Stimulated activated naive B cell treated with anti-CD40 and anti-IgM and Interleukin-4, amounts not matched to agents 10 μg/mL and 1 μg/mL and 100 μg/mL, for 72 hours (primary cell): Measurements from ENCODE around the gene RIPPLY3.
"Not testable (repeated sequence)": the region's sequence is repeated elsewhere in the genome, so short reads cannot be mapped to it uniquely, and the experiment has no call there.

ENCODE experiments used
- ATAC-seq, 2 donors: fragments of 150-1000 bp; cut with Tn5 transposase; replicated peaks; 2 replicates each; pipeline ENCODE4 v1.10.0; 2021; ENCODE audit warnings: moderate library complexity in 1 of 2
- DNase-seq: peaks from one replicate; pipeline ENCODE4 v3.0.0; 2021
- H3K27ac Mint-ChIP-seq: one replicate; pipeline ENCODE4 v1.8.0; 2022; ENCODE audit warnings: mild to moderate bottlenecking, mixed read lengths
- H3K27me3 Mint-ChIP-seq, 2 donors: one replicate each; pipeline ENCODE4 v1.8.0; 2022; ENCODE audit warnings: mixed read lengths in 2 of 2
- H3K36me3 Mint-ChIP-seq, 2 donors: one replicate each; pipeline ENCODE4 v1.8.0; 2022; ENCODE audit warnings: mixed read lengths in 2 of 2, mild to moderate bottlenecking in 1 of 2
- H3K4me1 Mint-ChIP-seq, 2 donors: one replicate each; pipeline ENCODE4 v1.8.0; 2022; ENCODE audit warnings: mixed read lengths in 2 of 2, mild to moderate bottlenecking in 1 of 2
- H3K4me3 Mint-ChIP-seq, 2 donors: one replicate each; pipeline ENCODE4 v1.8.0; 2022; ENCODE audit warnings: mild to moderate bottlenecking in 2 of 2, mixed read lengths in 2 of 2, moderate library complexity in 1 of 2
- H3K9me3 Mint-ChIP-seq, 2 donors: one replicate each; pipeline ENCODE4 v1.8.0; 2022; ENCODE audit warnings: mixed read lengths in 2 of 2, mild to moderate bottlenecking in 1 of 2

Gene RIPPLY3

DNA sequence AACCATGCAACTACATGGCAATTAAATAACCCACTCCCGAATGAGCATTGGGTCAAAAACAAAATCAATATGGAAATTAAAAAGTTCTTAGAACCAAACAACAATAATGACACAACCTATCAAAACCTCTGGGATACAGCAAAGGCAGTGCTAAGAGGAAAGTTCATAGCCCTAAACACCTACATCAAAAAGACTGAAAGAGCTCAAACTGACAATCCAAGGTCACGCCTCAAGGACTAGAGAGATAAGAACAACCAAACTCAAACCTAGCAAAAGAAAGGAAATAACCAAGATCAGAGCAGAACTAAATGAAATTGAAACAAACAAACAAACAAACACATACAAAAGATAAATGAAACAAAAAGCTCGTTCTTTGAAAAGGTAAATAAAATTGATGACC, 43.2 kb downstream of the RIPPLY3 start:
- H3K4me3 Mint-ChIP-seq, H3K27ac Mint-ChIP-seq, H3K36me3 Mint-ChIP-seq, H3K9me3 Mint-ChIP-seq, ATAC-seq, DNase-seq, H3K4me1 Mint-ChIP-seq: not testable (repeated sequence)
- peaks cover 8 to 22% of the 10 kb centered on the region in 2 donors for H3K27me3 Mint-ChIP-seq

DNA sequence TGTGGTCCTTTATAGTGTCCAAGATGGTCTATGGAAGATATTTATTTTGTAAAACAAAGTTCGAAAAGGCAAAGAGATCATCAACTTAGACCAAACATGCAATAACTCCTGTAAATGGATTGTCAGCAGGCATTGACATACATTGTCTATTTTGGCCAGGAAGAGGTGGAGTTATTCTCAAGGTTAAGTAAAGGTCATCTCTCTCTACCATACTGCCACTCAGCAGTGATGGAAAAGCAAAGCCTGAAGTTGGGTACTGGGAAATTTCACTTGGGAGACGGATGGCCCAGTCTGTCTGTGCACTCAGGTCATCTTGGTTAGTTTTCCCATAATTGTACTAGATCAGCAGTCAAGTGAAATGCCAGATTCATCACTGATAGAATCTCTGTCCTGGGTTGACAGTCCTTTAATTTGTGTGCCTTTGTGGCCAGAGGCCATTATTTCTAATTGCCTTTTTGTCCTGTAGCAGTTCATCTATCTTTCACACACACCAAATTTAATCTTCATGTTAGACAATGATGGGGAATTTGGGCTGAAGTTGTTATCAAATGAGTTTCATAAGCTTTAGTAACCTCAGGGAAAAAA, 48.9 kb downstream of the RIPPLY3 start:
- no peak overlapping the region for H3K4me3 Mint-ChIP-seq
- H3K4me1 Mint-ChIP-seq = peaks cover 0 to 3% of the 10 kb centered on the region in 2 donors
- no peak for ATAC-seq
- peaks cover 5% of the 10 kb centered on the region in 2 donors for H3K9me3 Mint-ChIP-seq
- DNase-seq = no peak
- H3K36me3 Mint-ChIP-seq = peaks cover 0 to 4% of the 10 kb centered on the region in 2 donors
- no peaks in the 10 kb centered on the region for H3K27me3 Mint-ChIP-seq
- H3K27ac Mint-ChIP-seq = no peak overlapping the region

DNA sequence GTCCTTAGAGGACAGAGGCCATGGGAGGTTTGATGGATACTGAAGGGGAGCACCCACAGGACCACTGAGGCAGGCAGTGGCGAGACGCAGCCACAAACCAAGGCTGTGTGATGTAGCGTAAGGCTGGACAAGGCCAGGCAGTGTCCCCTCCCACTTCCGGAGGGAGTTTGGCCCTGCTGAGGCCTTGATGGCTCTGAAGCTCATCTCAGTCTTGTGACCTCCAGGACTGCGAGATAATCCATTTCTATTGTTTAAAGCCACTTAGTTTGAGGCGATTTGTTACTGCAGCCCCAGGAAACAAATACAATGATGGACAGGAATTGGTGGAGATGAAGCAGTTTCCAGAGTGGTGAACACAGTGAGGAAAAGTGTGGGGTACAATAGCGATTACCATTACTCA, 51.1 kb downstream of the RIPPLY3 start:
- Mint-ChIP-seq H3K9me3 (peaks cover 5% of the 10 kb centered on the region in 2 donors), H3K27me3 (no peaks in the 10 kb centered on the region), H3K4me3 (no peak overlapping the region), H3K36me3 (peaks cover 0 to 4% of the 10 kb centered on the region in 2 donors), H3K4me1 (peaks cover 0 to 3% of the 10 kb centered on the region in 2 donors), H3K27ac (no peak overlapping the region)
- ATAC-seq = no peak
- no peak for DNase-seq

DNA sequence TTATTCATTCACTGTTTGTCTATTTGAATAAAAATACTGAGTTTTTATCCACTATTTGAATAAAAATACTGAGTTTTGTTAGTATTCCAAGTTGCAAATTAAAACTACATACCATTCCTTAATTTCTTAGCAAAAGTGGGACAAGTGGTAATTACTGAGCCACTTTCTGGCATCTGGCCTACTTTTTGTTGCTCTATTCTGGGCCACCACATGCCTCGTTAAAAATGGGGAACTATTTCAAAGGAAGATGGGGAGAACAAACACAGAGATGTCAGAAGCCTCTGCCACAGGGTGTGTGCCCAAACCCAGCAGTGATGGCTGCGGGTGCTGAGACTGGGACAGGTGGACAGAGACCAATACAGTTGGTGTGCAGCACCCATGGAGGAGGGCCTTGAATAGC, 51.8 kb downstream of the RIPPLY3 start:
- DNase-seq (no peak), ATAC-seq (no peak)
- H3K4me1 Mint-ChIP-seq = peaks cover 0 to 3% of the 10 kb centered on the region in 2 donors
- H3K27ac Mint-ChIP-seq = no peak overlapping the region
- peaks cover 0 to 4% of the 10 kb centered on the region in 2 donors for H3K36me3 Mint-ChIP-seq
- peaks cover 5% of the 10 kb centered on the region in 2 donors for H3K9me3 Mint-ChIP-seq
- H3K4me3 Mint-ChIP-seq = no peak overlapping the region
- no peaks in the 10 kb centered on the region for H3K27me3 Mint-ChIP-seq

DNA sequence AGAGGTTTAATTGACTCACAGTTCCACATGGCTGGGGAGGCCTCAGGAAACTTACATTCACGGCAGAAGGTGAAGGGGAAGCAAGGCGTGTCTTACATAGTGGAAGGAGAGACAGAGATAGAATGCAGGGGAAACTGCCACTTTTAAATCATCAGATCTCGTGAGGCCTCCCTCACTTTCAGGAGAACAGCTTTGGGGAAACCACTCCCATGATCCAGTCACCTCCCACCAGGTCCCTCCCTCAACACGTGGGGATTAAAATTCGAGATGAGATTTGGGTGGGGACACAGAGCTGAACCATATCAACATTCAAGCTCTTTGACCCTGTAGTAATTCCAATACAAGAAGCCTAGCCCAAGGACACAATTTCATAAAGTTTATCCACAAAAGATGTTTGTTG, 52.7 kb downstream of the RIPPLY3 start:
- Mint-ChIP-seq H3K9me3 (peaks cover 5% of the 10 kb centered on the region in 2 donors), H3K27ac (no peak overlapping the region), H3K36me3 (peaks cover 0 to 4% of the 10 kb centered on the region in 2 donors), H3K4me3 (no peak overlapping the region), H3K27me3 (no peaks in the 10 kb centered on the region), H3K4me1 (peaks cover 0 to 3% of the 10 kb centered on the region in 2 donors)
- ATAC-seq (no peak), DNase-seq (no peak)

DNA sequence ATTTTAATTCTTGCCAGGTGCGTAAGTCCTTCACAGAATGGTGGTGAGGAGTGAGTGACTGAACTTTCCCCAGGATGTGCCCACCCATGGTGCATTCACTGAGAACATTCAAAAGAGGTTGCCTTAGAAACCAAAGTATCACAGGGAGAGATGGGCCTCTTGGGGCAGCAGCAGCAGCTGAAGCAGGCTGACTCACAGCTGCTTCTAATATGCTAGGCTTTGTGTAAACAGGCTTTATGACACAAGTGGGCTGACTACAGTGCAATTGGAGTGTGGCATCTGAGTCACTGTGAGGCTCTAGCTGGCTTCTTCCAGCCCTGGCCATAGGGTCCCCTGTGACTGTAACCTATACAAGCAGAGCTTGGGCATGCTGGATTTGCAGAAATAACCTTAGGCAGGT, 53.8 kb downstream of the RIPPLY3 start:
- ATAC-seq (peak in 1 of 2 donors; percentile 53), DNase-seq (no peak)
- H3K9me3 Mint-ChIP-seq = peaks cover 5% of the 10 kb centered on the region in 2 donors
- peaks cover 5 to 10% of the 10 kb centered on the region in 2 donors for H3K36me3 Mint-ChIP-seq
- H3K4me1 Mint-ChIP-seq = peaks cover 0 to 6% of the 10 kb centered on the region in 2 donors
- H3K4me3 Mint-ChIP-seq = no peak overlapping the region
- no peak overlapping the region for H3K27ac Mint-ChIP-seq
- H3K27me3 Mint-ChIP-seq = no peaks in the 10 kb centered on the region

DNA sequence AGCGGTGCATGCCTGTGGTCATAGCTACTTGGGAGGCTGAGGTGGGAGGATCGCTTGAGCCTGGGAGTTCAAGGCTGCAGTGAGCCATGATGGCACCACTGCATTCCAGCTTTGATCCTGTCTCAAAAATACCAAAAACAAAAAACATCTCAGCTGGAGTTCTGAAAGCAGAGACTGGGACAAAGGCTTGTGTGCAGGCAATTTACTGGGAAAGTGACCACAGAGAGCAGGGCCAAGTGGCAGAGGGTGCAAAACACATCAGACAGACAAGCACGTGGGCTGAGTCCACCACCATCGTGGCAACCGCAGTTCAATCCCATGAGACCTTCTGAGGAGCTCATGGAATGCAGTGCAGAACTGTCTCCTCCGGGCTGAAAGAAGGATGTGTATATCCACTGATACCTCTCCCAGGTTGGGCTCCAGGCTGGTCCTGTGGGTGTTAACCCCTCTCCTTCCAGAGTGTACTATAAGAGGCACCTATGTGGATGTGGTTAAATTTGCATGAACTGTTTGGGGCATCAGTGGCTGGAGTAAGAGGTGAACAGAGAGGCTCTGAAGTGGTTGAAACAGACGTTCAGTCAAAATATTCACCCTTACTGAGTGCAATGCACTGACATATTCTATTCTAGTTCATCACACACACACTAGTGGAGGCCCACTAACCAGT, 55.6 kb downstream of the RIPPLY3 start:
- Mint-ChIP-seq H3K9me3 (peaks cover 2 to 5% of the 10 kb centered on the region in 2 donors), H3K27ac (no peak overlapping the region), H3K27me3 (no peaks in the 10 kb centered on the region), H3K36me3 (peaks cover 5 to 10% of the 10 kb centered on the region in 2 donors), H3K4me1 (peaks cover 0 to 6% of the 10 kb centered on the region in 2 donors), H3K4me3 (no peak overlapping the region)
- no peak for ATAC-seq
- no peak for DNase-seq

DNA sequence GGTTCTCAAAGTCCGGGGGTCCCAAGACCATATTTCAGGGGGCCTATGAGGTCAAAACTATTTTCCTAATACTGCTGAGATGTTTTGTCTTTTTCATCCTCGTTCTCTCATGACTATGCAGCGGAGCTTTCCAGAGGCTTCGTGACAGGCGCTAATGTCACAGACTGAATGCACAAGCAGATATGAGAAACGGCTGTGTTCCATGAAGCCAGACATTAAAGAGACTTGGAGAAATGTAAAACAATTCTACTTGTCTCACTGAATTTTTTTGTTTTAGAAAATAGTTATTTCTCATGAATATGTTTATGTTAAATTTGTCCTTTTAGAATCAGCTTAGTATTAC, 56.1 kb downstream of the RIPPLY3 start:
- Mint-ChIP-seq H3K27ac (no peak overlapping the region), H3K4me1 (peaks cover 0 to 6% of the 10 kb centered on the region in 2 donors), H3K9me3 (peaks cover 0 to 5% of the 10 kb centered on the region in 2 donors), H3K36me3 (peaks cover 5 to 12% of the 10 kb centered on the region in 2 donors), H3K27me3 (no peaks in the 10 kb centered on the region), H3K4me3 (no peak overlapping the region)
- no peak for ATAC-seq
- DNase-seq = no peak

DNA sequence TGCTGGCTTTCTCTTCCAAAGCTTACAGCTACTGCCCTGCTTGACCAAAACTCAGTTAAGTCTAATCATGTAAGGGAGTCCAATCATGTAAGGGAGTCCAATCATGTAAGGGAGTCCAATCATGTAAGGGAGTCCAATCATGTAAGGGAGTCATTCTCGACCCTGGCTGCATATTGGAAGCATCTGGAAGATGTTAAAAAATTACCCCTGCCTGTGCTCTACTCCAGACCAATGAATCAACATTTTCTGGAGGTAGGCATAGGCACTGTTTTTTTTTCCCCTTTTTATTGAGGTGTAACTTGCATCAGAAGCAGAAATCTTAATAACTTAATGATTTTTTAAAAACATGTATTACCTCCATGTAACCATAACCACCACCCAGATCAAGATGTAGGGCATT, 56.9 kb downstream of the RIPPLY3 start:
- DNase-seq (no peak), ATAC-seq (no peak)
- Mint-ChIP-seq H3K4me3 (no peak overlapping the region), H3K36me3 (peaks cover 9 to 19% of the 10 kb centered on the region in 2 donors), H3K27me3 (no peaks in the 10 kb centered on the region), H3K9me3 (peaks cover 0 to 5% of the 10 kb centered on the region in 2 donors), H3K27ac (no peak overlapping the region), H3K4me1 (peaks cover 0 to 6% of the 10 kb centered on the region in 2 donors)

DNA sequence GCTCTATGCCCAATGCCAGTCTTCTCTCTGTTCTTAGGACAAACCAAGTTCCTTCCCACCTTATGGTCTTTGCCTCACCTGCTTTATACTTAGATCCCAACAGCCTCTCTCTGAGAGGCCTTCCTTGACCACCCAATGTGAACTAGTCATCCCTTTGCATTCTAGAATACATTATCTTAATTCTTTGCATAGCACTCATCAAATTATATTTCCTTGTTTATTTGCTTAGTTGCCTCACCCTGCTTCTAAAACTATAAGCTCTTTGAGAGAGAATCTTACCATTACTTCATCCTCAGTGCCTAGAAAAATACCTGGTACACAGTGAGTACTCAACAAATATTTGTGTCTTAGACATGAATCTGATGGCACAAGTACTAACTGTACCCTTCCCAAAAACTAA, 58.3 kb downstream of the RIPPLY3 start:
- H3K27me3 Mint-ChIP-seq = no peaks in the 10 kb centered on the region
- no peak overlapping the region for H3K27ac Mint-ChIP-seq
- no peak overlapping the region for H3K4me3 Mint-ChIP-seq
- no peak for ATAC-seq
- H3K36me3 Mint-ChIP-seq = peaks cover 16 to 24% of the 10 kb centered on the region in 2 donors
- H3K4me1 Mint-ChIP-seq = peaks cover 2 to 4% of the 10 kb centered on the region in 2 donors
- DNase-seq = no peak
- H3K9me3 Mint-ChIP-seq = no peaks in the 10 kb centered on the region

DNA sequence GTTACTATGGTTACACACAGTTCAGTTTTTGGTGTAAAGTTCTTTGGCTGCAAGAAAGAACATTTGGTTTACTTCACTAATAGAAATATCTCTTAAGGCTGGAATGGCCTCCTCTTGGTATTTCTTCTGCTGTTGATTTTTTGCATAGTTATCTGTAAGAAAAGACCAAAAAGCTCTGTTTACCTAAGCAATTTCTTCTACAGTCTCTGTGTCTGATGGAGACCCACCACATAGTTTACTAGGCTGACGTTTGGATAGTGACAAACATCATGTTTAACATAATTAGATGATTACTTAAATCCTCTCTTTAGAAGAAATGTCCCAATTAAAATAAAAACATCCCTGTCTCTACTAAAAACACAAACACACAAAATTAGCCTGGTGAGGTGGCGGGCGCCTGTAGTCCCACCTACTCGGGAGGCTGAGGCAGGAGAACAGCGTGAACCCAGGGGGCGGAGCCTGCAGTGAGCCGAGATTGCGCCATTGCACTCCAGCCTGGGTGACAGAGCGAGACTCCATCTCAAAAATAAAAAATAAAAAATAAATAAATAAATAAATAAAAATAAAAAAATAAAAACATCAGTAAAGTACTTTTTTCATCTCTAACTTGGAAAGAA, 59.2 kb downstream of the RIPPLY3 start:
- H3K27me3 Mint-ChIP-seq = no peaks in the 10 kb centered on the region
- H3K9me3 Mint-ChIP-seq = no peaks in the 10 kb centered on the region

More for the DNA sequence above, 59.2 kb downstream of the RIPPLY3 start:
- no peak for DNase-seq
- Mint-ChIP-seq H3K4me3 (no peak overlapping the region), H3K4me1 (peaks cover 8 to 10% of the 10 kb centered on the region in 2 donors), H3K36me3 (peaks cover 16 to 27% of the 10 kb centered on the region in 2 donors), H3K27ac (no peak overlapping the region)
- no peak for ATAC-seq
